LNCaP clone FGC (cell line): ENCODE results near the gene RAB9A.
"Not testable (repeated sequence)": the region's sequence is repeated elsewhere in the genome, so short reads cannot be mapped to it uniquely, and the experiment has no call there.

Experiments used
- DNase-seq: peaks from one replicate; pipeline ENCODE4 v3.0.0-alpha.2; 2011; ENCODE audit warnings: low read depth
- H3K4me3 ChIP-seq: 2 replicates; pipeline ENCODE4 v1.5.1; 2011; ENCODE audit warnings: mild to moderate bottlenecking, low read depth, low read length, control low read depth
- TF ChIP-seq, protein P1 (sequence below): IDR thresholded peaks from 2 replicates; pipeline ENCODE4 v1.5.1; 2012; ENCODE audit warnings: mild to moderate bottlenecking; ENCODE audit not compliant: control insufficient read depth, insufficient read depth; ENCODE audit errors: extremely low read depth

The RAB9A gene

GRCh38 chrX:13669246-13669737, 19.6 kb upstream of the RAB9A start:
- TF ChIP-seq, protein P1, sequence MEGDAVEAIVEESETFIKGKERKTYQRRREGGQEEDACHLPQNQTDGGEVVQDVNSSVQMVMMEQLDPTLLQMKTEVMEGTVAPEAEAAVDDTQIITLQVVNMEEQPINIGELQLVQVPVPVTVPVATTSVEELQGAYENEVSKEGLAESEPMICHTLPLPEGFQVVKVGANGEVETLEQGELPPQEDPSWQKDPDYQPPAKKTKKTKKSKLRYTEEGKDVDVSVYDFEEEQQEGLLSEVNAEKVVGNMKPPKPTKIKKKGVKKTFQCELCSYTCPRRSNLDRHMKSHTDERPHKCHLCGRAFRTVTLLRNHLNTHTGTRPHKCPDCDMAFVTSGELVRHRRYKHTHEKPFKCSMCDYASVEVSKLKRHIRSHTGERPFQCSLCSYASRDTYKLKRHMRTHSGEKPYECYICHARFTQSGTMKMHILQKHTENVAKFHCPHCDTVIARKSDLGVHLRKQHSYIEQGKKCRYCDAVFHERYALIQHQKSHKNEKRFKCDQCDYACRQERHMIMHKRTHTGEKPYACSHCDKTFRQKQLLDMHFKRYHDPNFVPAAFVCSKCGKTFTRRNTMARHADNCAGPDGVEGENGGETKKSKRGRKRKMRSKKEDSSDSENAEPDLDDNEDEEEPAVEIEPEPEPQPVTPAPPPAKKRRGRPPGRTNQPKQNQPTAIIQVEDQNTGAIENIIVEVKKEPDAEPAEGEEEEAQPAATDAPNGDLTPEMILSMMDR, result no peak
- H3K4me3 ChIP-seq, result no peak overlapping the region
- peak; percentile 91 for DNase-seq

DNA sequence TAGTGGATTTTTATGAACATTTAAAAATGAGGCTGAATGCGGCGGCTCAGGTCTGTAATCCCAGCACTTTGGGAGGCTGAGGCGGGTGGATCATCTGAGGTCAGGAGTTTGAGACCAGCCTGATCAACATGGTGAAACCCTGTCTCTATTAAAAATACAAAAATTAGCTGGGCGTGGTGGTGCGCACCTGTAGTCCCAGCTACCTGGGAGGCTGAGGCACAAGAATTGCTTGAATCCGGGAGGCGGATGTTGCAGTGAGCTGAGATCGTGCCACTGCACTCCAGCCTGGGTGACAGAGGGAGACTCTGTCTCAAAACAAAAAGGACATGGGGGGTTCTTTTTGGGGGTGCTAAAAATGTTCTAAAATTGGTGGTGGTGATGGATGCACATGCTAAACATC, 19.2 kb upstream of the RAB9A start:
- DNase-seq, H3K4me3 ChIP-seq: not testable (repeated sequence)

- TF ChIP-seq, protein P1, result no peak
- DNase-seq, result no peak
- H3K4me3 ChIP-seq, result no peak overlapping the region
These were observed 18.7 kb upstream of the RAB9A start for GRCh38 chrX:13670197-13670596.

DNA sequence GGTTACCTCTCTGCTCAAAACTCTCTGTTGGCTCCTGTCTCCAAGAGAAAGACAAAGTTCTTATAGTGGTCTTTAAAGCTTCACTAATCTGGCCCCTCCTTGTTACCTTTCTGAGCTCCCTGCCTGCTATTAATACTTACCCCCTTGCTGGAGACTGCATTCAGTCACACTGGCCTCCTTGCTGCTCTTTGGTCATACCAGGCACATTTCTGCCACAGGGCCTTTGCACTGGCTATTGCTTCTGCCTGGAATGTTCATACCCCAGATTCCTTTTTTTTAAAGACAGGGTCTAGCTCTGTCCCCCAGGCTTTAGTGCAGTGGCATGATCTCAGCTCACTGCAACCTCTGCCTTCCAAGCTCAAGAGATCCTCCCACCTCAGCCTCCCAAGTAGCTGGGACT, 15.9 kb upstream of the RAB9A start:
- DNase-seq, result no peak
- TF ChIP-seq, protein P1, result no peak
- H3K4me3 ChIP-seq, result no peak overlapping the region

- DNase-seq, result no peak
- TF ChIP-seq, protein P1, result no peak
- H3K4me3 ChIP-seq, result no peak overlapping the region
These were observed 12.0 kb upstream of the RAB9A start for GRCh38 chrX:13676885-13677284.

- H3K4me3 ChIP-seq, DNase-seq: not testable (repeated sequence)
These were observed 9.2 kb upstream of the RAB9A start for GRCh38 chrX:13679700-13680099.

DNA sequence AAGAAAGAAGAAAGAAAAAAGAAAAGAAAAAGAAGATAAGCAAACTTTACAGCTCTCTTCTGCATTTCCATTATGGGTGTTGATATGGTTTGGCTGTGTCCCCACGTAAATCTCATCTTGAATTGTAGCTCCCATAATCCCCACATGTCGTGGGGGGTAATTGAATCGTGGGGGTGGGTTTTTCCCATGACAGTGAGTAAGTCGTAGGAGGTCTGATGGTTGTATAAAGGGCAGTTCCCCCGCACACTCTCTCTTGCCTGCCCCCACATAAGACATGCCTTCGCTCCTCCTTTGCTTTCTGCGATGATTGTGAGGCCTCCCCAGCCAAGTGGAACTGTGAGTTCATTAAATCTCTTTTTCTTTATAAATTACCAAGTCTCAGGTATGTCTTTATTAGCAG, 7.3 kb upstream of the RAB9A start:
- TF ChIP-seq, protein P1, result no peak
- no peak for DNase-seq
- H3K4me3 ChIP-seq, result no peak overlapping the region

- TF ChIP-seq, protein P1, result no peak
- no peak for DNase-seq
- H3K4me3 ChIP-seq, result no peak overlapping the region
These were observed 4.6 kb upstream of the RAB9A start for GRCh38 chrX:13684361-13684760.
